ENCODE results near the gene SLC26A1. TPM values are rescaled to one million over a fixed set of nuclear protein-coding genes. Genes with fewer than 3 reads are reported as not detected.

Gene SLC26A1
- total RNA-seq, 1 experiment from 2014 or later, result 0.22 TPM

GRCh38 chr4:995311-996026 is 2.3 kb upstream of the SLC26A1 start:
- DNase-seq (ENCODE audit: low read depth, low spot score) (no peak), ATAC-seq (no peak)
- intact Hi-C loops (cut with micrococcal nuclease), result no loop called here
- ChIA-PET CTCF (no interaction called here), POLR2A (no interaction called here), RAD21 (ENCODE audit: low non-redundant PET in 1 of 2, low total read pairs in 2 of 2, uncharacterized antibody in 2 of 2, unreplicated experiment in 2 of 2) (no interaction called here)
- H2AFZ ChIP-seq (ENCODE audit: low read depth, low read length, poor library complexity, severe bottlenecking), result no peak overlapping the region
- H3K9me3 ChIP-seq (ENCODE audit: control insufficient read depth in 1 of 2, insufficient read depth in 1 of 2, low read depth in 1 of 2, low read length in 2 of 2), result no peaks in the 10 kb centered on the region
- H3K4me1 ChIP-seq (ENCODE audit: control insufficient read depth in 1 of 2, insufficient read depth in 2 of 2, low read length in 2 of 2), result peaks cover 14 to 22% of the 10 kb centered on the region in 2 experiments
- no peaks in the 10 kb centered on the region for H3K36me3 ChIP-seq (ENCODE audit: control insufficient read depth in 1 of 2, insufficient read depth in 2 of 2, low read length in 2 of 2)
- no peak for TF ChIP-seq CTCF (IDR thresholded peaks at IDR 0.05 in 2 of 3, conservative IDR thresholded peaks at IDR 0.05 in 1 of 3; ENCODE audit: borderline replicate concordance in 1 of 3, insufficient read depth in 1 of 3, low read depth in 2 of 3, low read length in 2 of 3)
- TF ChIP-seq REST (IDR thresholded peaks at IDR 0.05; ENCODE audit: low read depth), result no peak
- TF ChIP-seq TCF7L2 (IDR thresholded peaks at IDR 0.05; ENCODE audit: borderline replicate concordance, extremely low read depth, insufficient read depth, insufficient read length), result no peak
- TF ChIP-seq ATF3 (IDR thresholded peaks at IDR 0.05), result no peak
- no peak for TF ChIP-seq POLR2A (IDR thresholded peaks at IDR 0.05; ENCODE audit: borderline replicate concordance, extremely low read depth, insufficient read depth, insufficient read length)
- no peak for TF ChIP-seq RAD21 (IDR thresholded peaks at IDR 0.05; ENCODE audit: low read depth)
- no peak for TF ChIP-seq YY1 (IDR thresholded peaks at IDR 0.05; ENCODE audit: extremely low read depth, insufficient replicate concordance, low read depth, low read length)
- TF ChIP-seq POLR2AphosphoS5 (IDR thresholded peaks at IDR 0.05; ENCODE audit: low read depth, low read length), result no peak
- TF ChIP-seq ELF1 (IDR thresholded peaks at IDR 0.05; ENCODE audit: borderline replicate concordance, low read depth), result no peak
- TF ChIP-seq ZBTB33 (IDR thresholded peaks at IDR 0.05; ENCODE audit: extremely low read depth, insufficient replicate concordance, low read length), result no peak
- no peak for TF ChIP-seq CBX3 (IDR thresholded peaks at IDR 0.05; ENCODE audit: low read depth)
- no peaks in the 10 kb centered on the region for H3K9me2 ChIP-seq (ENCODE audit: insufficient read depth)
- no peak overlapping the region for H3K4me2 ChIP-seq (ENCODE audit: low read length)
- no TSS peak for BruUV-seq (replicated peaks)
- H3K9ac ChIP-seq (ENCODE audit: low read length), result no peak overlapping the region
- no peak overlapping the region for H3K27ac ChIP-seq (ENCODE audit: low read depth, low read length)
- H4K20me1 ChIP-seq (ENCODE audit: insufficient read depth), result no peaks in the 10 kb centered on the region
- H3K4me3 ChIP-seq (replicated peaks in 1 of 2; ENCODE audit: low read depth in 1 of 2, low read length in 2 of 2), result no peak overlapping the region
- no peaks in the 10 kb centered on the region for H3K79me2 ChIP-seq (ENCODE audit: insufficient read depth, low read length)
- H3K27me3 ChIP-seq (ENCODE audit: insufficient read depth, low read length), result no peaks in the 10 kb centered on the region
